Thyroid gland (tissue), 4 donors: ENCODE data around the gene FGGY. TPM values are rescaled to one million over a fixed set of nuclear protein-coding genes. Genes with fewer than 3 reads are reported as not detected.

ENCODE experiments used
- DNase-seq, 2 donors: peaks; one replicate each; pipeline ENCODE4 v3.0.0-alpha.2; 2019
- H3K27ac ChIP-seq, 3 donors: fragments of 200-600 bp; sonication (generic); 1 replicate in 2 of 3; 2 replicates in 1 of 3; pipeline ENCODE4 v1.5.1; 2016 to 2019; ENCODE audit warnings: mild to moderate bottlenecking in 1 of 3, moderate library complexity in 1 of 3
- H3K27me3 ChIP-seq: fragments of 200-600 bp; sonication (generic); one replicate; pipeline ENCODE4 v1.5.1; 2019
- H3K36me3 ChIP-seq, 2 donors: fragments of 200-600 bp; sonication (generic); one replicate each; pipeline ENCODE4 v1.5.1; 2016 to 2019
- H3K4me1 ChIP-seq, 2 donors: fragments of 200-600 bp; sonication (generic); one replicate each; pipeline ENCODE4 v1.5.1; 2017 to 2019
- H3K4me3 ChIP-seq, 3 donors: fragments of 200-600 bp; sonication (generic); replicated peaks in 1 of 3; 1 replicate in 2 of 3; 2 replicates in 1 of 3; pipeline ENCODE4 v1.5.1; 2016; ENCODE audit warnings: mild to moderate bottlenecking in 1 of 3
- H3K9me3 ChIP-seq: fragments of 200-600 bp; sonication (generic); one replicate; pipeline ENCODE4 v1.5.1; 2017
- POLR2A ChIP-seq, 2 donors: fragments of 450-650 bp; IDR thresholded peaks; one replicate each; pipeline ENCODE4 v1.6.1; 2017; ENCODE audit warnings: antibody characterized with exemption in 2 of 2, mild to moderate bottlenecking in 2 of 2, moderate library complexity in 1 of 2
- WGBS, 2 donors: methylation state at CpG; one replicate each; pipeline ENCODE4 v1.1.5; 2017; 5-methylcytosine and 5-hydroxymethylcytosine counted together
- intact Hi-C: fragments of 100-400 bp; cut with DNase I; formaldehyde crosslinking; loops from one replicate; pipeline ENCODE4 v1.15.1; 2023
- total RNA-seq, 4 donors: library from RNA; depleted of rRNA; stranded (reverse); fragments of >200 nt; gene quantifications; one replicate each; pipeline ENCODE4 v1.2.3, GENCODE V29; 2016
- TF ChIP-seq, protein P1 (sequence below), 6 experiments: fragments of 200-600 bp in 3 of 6; fragments of 450-650 bp in 3 of 6; sonication (generic) in 3 of 6; IDR thresholded peaks; one replicate each; pipeline ENCODE4 v1.5.1; 2016 to 2019; ENCODE audit warnings: antibody characterized with exemption in 6 of 6, mild to moderate bottlenecking in 2 of 6, inconsistent platforms in 1 of 6, moderate library complexity in 1 of 6

FGGY gene
- total RNA-seq, 4 donors from 2014 or later, result 24.6 to 46.1 (median 36.4) TPM

DNA sequence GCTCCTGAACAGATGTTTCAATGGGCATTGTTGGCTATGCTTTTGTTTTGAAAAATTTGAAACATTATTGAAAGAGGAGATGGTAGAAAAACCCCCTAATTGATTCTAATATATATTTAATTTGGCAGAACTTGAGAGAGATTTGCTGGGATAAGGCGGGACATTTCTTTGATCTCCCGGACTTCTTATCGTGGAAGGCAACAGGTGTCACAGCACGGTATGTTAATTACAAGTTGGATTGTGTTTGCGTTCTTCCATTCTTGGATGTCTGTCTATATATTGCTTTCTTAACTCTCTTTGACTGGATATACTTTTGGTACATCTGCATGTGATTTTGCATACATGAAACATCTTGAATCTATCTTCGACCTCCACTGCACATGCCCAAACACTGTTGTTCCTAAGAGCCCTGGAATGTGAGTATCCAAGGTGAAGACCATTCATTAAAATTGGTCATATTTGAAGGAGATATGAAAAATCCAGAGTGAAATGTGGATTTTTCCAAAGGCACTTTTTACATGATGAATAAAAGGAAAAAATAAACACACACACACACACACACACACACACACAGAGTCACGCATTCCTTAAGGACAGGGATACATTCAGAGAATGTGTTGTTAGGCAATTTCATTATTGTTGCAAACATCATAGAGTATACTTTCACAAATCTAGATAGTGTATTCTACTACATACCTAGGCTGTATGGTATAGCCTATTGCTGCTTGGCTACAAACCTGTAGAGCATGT is 81.9 kb downstream of the FGGY start:
- no peaks in the 10 kb centered on the region for H3K9me3 ChIP-seq
- no peaks in the 10 kb centered on the region for H3K27me3 ChIP-seq
- no peak for DNase-seq
- H3K4me1 ChIP-seq, result no peaks in the 10 kb centered on the region
- no peaks in the 10 kb centered on the region for H3K36me3 ChIP-seq
- WGBS, 2 donors, result 89 to 95% methylated on average over 7 of the region's 7 CpGs
- no peak overlapping the region for H3K27ac ChIP-seq
- no peak overlapping the region for H3K4me3 ChIP-seq
- TF ChIP-seq, protein P1, sequence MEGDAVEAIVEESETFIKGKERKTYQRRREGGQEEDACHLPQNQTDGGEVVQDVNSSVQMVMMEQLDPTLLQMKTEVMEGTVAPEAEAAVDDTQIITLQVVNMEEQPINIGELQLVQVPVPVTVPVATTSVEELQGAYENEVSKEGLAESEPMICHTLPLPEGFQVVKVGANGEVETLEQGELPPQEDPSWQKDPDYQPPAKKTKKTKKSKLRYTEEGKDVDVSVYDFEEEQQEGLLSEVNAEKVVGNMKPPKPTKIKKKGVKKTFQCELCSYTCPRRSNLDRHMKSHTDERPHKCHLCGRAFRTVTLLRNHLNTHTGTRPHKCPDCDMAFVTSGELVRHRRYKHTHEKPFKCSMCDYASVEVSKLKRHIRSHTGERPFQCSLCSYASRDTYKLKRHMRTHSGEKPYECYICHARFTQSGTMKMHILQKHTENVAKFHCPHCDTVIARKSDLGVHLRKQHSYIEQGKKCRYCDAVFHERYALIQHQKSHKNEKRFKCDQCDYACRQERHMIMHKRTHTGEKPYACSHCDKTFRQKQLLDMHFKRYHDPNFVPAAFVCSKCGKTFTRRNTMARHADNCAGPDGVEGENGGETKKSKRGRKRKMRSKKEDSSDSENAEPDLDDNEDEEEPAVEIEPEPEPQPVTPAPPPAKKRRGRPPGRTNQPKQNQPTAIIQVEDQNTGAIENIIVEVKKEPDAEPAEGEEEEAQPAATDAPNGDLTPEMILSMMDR (IDR thresholded peaks at IDR 0.05), result no peak
- no peak for TF ChIP-seq POLR2A (IDR thresholded peaks at IDR 0.05)
- intact Hi-C loops, result no loop called here

DNA sequence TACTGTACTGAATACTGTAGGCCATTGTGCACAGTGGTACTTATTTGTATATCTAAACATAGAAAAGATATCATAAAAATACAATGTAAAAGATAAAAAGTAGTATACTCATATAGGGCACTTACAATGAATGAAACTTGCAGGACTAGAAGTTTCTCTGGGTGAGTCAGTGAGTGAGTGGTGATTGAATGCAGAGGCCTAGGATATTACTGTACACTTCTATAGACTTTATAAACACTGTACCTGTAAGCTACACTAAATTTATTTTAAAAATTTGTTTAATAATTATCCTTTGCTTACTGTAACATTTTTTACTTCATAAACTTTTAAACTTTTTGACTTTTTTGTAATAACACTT is 82.5 kb downstream of the FGGY start:
- no peak overlapping the region for H3K4me3 ChIP-seq
- no peak for DNase-seq
- intact Hi-C loops, result no loop called here
- H3K36me3 ChIP-seq, result no peaks in the 10 kb centered on the region
- no peak for TF ChIP-seq POLR2A (IDR thresholded peaks at IDR 0.05)
- TF ChIP-seq, protein P1 (IDR thresholded peaks at IDR 0.05), result no peak
- no peaks in the 10 kb centered on the region for H3K27me3 ChIP-seq
- H3K27ac ChIP-seq, result no peak overlapping the region
- H3K9me3 ChIP-seq, result no peaks in the 10 kb centered on the region
- no peaks in the 10 kb centered on the region for H3K4me1 ChIP-seq

DNA sequence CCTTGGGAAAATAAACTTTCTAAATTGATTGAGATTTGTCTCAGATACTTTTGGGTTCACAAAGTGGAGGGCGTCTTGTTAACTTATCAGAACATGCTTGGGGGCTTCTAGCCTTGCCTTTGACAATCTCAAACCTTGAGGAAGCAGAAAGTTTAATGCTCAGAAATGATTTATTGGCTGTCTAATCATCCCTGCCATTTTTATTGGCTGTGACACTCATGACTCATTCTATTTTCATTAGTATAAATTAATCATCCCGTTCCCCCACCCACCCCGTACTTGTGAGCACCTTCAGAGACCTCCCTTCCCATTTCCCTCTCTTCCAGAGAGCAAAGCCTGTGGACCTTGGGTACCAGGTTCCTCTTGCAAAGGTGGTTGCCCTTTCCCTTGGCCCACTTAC is 87.1 kb downstream of the FGGY start:
- Histone ChIP-seq H3K4me3 (no peak overlapping the region), H3K27me3 (no peaks in the 10 kb centered on the region), H3K36me3 (no peaks in the 10 kb centered on the region), H3K4me1 (no peaks in the 10 kb centered on the region), H3K9me3 (no peaks in the 10 kb centered on the region), H3K27ac (no peak overlapping the region)
- WGBS, 2 donors, result 79 to 83% methylated on average over 3 of the region's 3 CpGs
- intact Hi-C loops, result no loop called here
- TF ChIP-seq, protein P1 (IDR thresholded peaks at IDR 0.05), result no peak
- TF ChIP-seq POLR2A (IDR thresholded peaks at IDR 0.05), result no peak
- no peak for DNase-seq

DNA sequence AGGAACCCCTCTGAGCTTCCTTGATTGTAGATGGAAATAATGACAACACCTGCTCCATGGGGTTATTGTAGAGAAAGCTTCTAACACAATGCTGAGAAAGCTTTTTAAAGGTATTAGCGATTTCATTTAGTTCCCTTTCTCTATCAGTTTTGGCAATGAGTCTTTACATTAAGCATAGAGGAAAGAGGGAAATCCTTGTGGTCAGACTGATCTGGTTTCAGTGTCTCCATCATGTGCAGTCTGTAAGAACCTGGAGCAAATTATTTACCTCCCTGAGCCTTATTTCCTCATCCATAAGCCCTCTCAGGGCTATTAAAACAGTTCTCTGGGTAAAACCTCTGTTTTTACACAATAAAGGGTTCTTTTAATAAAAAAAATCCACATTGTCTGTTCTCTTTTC is 87.5 kb downstream of the FGGY start:
- H3K9me3 ChIP-seq, result no peaks in the 10 kb centered on the region
- H3K27me3 ChIP-seq, result no peaks in the 10 kb centered on the region
- TF ChIP-seq, protein P1 (IDR thresholded peaks at IDR 0.05), result no peak
- TF ChIP-seq POLR2A (IDR thresholded peaks at IDR 0.05), result no peak
- H3K4me1 ChIP-seq, result no peaks in the 10 kb centered on the region
- intact Hi-C loops, result no loop called here
- H3K36me3 ChIP-seq, result no peaks in the 10 kb centered on the region
- H3K27ac ChIP-seq, result no peak overlapping the region
- DNase-seq, result no peak
- WGBS, 2 donors, result 66 to 70% methylated on average over 1 of the region's 1 CpG
- H3K4me3 ChIP-seq, result no peak overlapping the region

DNA sequence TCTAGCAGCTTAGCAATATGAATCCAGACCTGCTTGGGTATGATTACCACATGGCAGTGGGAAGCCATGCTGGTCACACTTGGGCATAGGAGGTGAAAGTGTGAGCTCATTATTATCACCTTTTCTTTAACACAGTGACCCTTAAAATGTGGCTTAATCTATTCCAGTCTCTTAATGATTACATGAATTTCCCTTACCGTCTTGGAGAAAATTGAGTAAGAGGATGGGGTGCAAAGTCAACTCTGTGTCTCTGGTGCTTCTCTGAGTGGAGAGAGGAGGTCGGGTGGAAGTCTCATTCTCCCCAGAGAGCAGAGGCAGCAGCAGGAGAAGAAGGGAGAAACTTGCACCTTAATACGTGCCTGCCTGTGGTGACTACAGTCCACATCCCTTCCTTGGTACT is 91.3 kb downstream of the FGGY start:
- no peaks in the 10 kb centered on the region for H3K27me3 ChIP-seq
- no peaks in the 10 kb centered on the region for H3K36me3 ChIP-seq
- H3K4me3 ChIP-seq, result no peak overlapping the region
- 92 to 98% methylated on average over 3 of the region's 3 CpGs for WGBS, 2 donors
- no peaks in the 10 kb centered on the region for H3K9me3 ChIP-seq
- TF ChIP-seq, protein P1 (IDR thresholded peaks at IDR 0.05), result no peak
- no peak for TF ChIP-seq POLR2A (IDR thresholded peaks at IDR 0.05)
- intact Hi-C loops, result no loop called here
- no peak overlapping the region for H3K27ac ChIP-seq
- H3K4me1 ChIP-seq, result peaks cover 8% of the 10 kb centered on the region in 2 donors
- no peak for DNase-seq
